Duodenal mucosa (tissue), 2 donors: ENCODE data around the gene FOXO3.
A peak's percentile ranks its signal among the peaks of the same experiment; 100 is the strongest.
"Not testable (repeated sequence)": the region's sequence is repeated elsewhere in the genome, so short reads cannot be mapped to it uniquely, and the experiment has no call there.

Source experiments
- H3K27ac ChIP-seq: one replicate; pipeline ENCODE4 v1.7.0; 2013; ENCODE audit warnings: low read depth, low read length
- H3K27me3 ChIP-seq, 2 donors: one replicate each; pipeline ENCODE4 v1.7.0; 2013; ENCODE audit warnings: low read length in 2 of 2, control low read depth in 1 of 2; ENCODE audit not compliant: insufficient read depth in 2 of 2, control insufficient read depth in 1 of 2
- H3K36me3 ChIP-seq, 2 donors: one replicate each; pipeline ENCODE4 v1.7.0; 2013; ENCODE audit warnings: low read length in 2 of 2, control low read depth in 1 of 2; ENCODE audit not compliant: insufficient read depth in 2 of 2, control insufficient read depth in 1 of 2
- H3K4me1 ChIP-seq, 2 donors: one replicate each; pipeline ENCODE4 v1.7.0; 2013; ENCODE audit warnings: low read length in 2 of 2, control low read depth in 1 of 2; ENCODE audit not compliant: insufficient read depth in 2 of 2, control insufficient read depth in 1 of 2
- H3K4me3 ChIP-seq, 2 donors: one replicate each; pipeline ENCODE4 v1.7.0; 2013; ENCODE audit warnings: low read length in 2 of 2, low read depth in 1 of 2
- H3K9ac ChIP-seq, 2 donors: one replicate each; pipeline ENCODE4 v1.7.0; 2013; ENCODE audit warnings: low read length in 2 of 2, low read depth in 1 of 2
- H3K9me3 ChIP-seq, 2 donors: one replicate each; pipeline ENCODE4 v1.7.0; 2013; ENCODE audit warnings: low read length in 2 of 2, control low read depth in 1 of 2; ENCODE audit not compliant: control insufficient read depth in 1 of 2

FOXO3 gene

DNA sequence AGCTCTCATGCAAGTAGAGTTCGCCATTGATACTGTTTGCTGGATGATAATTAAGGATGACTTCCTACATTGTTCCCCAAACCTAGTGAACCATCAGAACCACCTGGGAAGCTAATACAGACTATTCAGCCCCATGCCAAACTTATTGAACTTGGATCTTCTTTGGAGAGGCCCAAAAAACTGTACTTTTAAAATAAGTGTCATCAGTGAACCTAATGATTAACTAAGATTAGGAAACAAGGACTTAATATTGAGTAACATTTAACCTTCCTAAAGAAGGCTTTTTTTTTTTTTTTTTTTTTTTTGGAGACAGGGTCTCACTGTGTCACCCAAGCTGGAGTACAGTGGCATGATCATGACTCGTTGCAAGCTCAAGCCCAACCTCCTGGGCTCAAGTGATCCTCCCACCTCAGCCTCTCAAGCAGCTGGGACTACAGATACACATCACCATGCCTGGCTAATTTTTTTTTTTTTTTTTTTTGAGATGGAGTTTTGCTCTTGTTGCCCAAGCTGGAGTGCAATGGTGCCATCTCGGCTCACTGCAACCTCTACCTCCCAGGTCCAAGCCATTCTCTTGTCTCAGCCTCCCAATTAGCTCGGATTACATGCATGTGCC is 24.7 kb upstream of the FOXO3 start:
- not testable (repeated sequence) for H3K36me3 ChIP-seq, H3K9me3 ChIP-seq, H3K4me1 ChIP-seq, H3K27ac ChIP-seq, H3K4me3 ChIP-seq, H3K27me3 ChIP-seq, H3K9ac ChIP-seq

DNA sequence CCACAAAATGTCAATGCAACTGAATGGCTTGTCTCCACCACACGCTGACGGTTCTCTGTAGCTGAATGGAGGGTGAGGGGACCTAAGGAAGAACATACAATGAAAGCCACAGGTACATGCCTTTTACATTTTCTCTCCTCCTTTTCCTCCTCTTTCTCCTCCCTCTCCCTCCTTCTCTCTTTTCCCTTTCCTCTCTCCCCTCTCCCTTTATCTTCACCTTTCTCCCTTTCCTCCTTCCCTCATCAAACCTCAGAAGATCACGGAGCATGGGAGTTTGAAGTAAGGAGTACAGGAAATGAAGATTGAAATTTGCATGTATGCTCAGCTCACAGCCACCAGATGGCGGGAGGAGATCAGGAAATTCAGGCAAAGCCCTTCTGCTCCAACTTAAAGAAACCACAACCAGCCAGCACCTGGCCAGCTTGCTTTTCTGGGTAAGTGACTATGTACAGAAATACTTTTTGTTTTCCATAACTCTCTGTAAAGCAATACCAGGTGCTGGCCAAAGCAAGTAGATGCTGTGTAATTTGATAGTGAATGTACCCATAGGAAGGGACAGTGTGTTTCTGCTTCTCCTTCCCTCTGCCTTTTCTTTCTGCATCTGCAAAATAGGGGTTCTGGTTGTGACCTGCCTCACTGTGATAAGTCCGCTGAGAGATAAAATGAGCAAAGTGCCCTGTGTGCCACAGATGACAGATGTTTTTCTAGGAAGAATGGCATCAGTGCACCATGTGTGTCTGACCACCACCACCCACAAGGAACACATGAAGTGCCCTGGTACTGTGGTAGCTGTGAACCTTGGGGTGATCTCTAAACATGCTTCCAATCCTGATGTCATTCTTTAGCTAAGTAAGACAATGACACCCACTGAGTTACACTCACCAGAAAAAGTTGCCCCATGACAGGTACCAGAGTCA is 18.6 kb upstream of the FOXO3 start:
- Histone ChIP-seq H3K9me3 (no peaks in the 10 kb centered on the region), H3K4me3 (peak overlapping the region; percentile 53 to 54), H3K36me3 (no peaks in the 10 kb centered on the region), H3K9ac (peak overlapping the region in 1 of 2 donors; percentile 33), H3K4me1 (peaks cover 8 to 10% of the 10 kb centered on the region in 2 donors), H3K27me3 (no peaks in the 10 kb centered on the region), H3K27ac (no peak overlapping the region)

DNA sequence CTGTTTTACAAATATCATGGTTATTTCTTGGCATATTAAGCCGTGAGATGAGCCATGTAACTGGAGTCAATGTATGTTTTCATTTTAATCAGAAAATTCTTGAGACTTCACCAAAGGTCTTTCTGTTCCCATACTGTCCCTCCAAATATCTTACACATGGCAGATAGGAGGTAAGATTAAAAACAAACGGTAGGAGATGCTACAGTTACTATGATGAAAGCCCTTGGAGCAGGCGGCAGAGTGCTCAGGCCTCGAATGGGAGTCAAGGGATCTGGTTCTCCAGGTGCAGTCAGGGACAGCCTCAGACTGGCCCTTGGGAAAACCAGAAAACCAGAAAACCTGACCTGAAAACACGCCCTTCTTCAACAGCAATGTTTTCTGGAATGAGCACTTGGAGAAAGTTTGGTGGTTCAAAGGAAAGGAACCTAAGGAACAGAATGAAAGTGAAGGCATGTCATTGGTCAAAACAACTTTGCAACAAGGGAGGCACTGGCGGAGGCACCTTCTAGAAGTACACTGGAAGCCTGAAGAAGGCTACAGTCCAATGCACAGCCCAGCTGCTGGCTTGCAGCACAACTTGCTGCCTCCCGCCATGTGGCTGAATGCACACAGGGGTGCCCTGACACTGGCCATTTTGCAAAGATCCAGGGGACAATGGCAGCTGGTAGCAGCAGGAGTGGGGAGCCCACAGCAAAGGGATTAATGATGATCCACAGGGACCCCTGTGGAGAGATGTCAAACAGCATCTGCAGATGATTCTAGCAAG is 17.4 kb upstream of the FOXO3 start:
- Histone ChIP-seq H3K9ac (no peak overlapping the region), H3K9me3 (no peaks in the 10 kb centered on the region), H3K27ac (no peak overlapping the region), H3K27me3 (no peaks in the 10 kb centered on the region), H3K4me1 (peaks cover 8 to 10% of the 10 kb centered on the region in 2 donors), H3K4me3 (no peak overlapping the region), H3K36me3 (no peaks in the 10 kb centered on the region)

DNA sequence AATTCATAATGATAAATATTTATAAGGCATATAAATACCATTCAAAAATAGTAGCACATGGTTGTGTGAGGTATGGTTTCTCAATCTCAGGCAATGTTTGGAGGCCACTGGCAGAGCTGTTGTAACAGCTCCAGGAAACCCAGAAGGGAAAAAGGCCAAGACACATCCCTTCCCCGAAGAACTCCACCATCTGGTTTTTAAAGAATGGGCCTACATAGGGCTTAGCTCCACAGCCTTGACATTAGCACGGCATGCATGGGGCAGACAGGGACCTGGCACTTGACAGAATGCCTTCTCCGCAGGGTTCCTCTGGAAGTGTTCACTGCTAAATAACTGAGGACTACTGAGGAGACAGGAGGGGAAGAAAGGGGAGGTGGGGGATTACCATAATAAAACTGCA is 16.1 kb upstream of the FOXO3 start:
- no peak overlapping the region for H3K4me3 ChIP-seq
- no peaks in the 10 kb centered on the region for H3K36me3 ChIP-seq
- H3K9ac ChIP-seq, result no peak overlapping the region
- peaks cover 8 to 10% of the 10 kb centered on the region in 2 donors for H3K4me1 ChIP-seq
- H3K9me3 ChIP-seq, result no peaks in the 10 kb centered on the region
- no peaks in the 10 kb centered on the region for H3K27me3 ChIP-seq
- H3K27ac ChIP-seq, result no peak overlapping the region

DNA sequence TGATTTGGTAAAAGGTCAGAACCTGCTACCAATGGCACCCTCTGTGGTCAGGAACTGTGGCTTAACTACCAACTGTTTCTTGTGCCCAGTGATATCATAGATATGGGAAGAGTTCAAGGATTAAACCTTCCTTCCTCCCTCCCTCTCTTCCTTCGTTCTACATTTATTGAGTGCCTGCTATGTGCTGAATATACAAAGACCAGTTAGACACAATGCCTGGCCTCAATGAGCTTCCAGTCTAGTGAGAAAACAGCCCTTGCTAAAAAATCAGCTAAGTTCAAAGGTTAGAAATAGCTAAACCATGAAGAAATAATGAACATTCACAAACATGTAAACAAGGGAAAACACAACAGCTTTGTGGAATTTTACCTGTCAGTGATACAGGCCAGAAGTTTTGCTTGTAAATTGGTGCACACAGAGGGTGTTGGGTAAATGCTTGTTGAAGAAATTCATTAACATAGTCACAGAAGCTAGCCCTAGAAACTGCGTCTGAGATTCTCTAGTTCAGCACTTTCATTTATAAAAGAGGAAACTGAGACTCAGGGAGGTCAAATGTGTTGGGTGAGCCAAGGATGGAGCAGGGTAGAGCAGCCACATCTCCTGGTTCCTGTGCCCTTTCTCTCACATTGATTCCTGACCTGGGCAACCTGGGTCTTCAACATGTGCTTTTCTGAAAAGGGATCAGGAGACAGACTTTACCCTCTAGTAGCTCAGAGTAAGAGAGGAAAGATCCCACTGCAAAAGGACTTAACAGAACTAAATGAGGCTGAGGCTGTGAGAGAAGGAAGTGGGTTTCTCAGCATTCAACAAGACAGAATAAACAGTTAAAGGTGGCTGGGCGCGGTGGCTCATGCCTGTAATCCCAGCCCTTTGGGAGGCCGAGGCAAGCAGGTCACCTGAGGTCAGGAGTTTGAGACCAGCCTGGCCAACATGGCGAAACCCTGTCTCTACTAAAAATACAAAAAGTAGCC is 14.4 kb upstream of the FOXO3 start:
- Histone ChIP-seq H3K9ac (no peak overlapping the region), H3K36me3 (no peaks in the 10 kb centered on the region), H3K4me1 (peaks cover 8 to 10% of the 10 kb centered on the region in 2 donors), H3K9me3 (no peaks in the 10 kb centered on the region), H3K4me3 (no peak overlapping the region), H3K27me3 (no peaks in the 10 kb centered on the region), H3K27ac (no peak overlapping the region)

DNA sequence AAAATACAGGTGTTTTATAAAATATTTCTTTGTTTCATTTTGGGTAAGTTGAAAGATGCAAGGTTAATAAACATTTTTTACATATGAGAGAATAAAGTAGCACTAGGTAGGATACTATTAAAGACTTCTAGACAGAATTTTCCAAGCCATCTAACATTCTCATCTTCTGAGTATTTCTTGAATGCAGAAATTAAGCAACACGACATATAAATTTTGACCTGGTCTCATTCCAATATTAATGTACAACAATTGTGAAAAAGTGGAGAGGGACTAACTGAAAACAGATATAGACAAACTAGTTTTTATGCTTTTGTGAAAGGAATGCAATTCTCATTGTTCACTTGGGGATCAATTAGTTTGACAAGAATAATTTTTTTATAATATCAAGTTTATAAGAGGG is 11.5 kb upstream of the FOXO3 start:
- Histone ChIP-seq H3K9me3 (no peaks in the 10 kb centered on the region), H3K36me3 (no peaks in the 10 kb centered on the region), H3K9ac (no peak overlapping the region), H3K4me3 (no peak overlapping the region), H3K27ac (no peak overlapping the region), H3K27me3 (no peaks in the 10 kb centered on the region), H3K4me1 (peaks cover 0 to 6% of the 10 kb centered on the region in 2 donors)

DNA sequence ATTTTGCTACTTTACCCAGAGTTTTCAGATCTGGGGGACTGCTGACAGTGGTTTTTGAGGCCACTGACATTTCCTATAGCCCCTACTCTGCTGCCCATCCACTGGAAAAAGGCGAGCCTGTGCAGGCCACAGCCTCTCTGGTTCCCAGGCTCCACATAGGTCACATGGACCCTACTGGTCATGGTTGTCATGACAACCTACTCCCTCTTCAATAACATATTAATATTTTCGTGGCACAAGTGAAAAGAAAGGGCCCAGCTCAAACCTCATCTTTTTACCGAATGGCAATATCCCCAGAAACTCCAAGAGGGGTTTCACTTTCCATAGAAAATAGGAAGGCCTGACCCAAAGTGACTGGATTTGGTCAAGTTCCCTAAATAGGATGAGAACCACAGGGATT is 11.0 kb upstream of the FOXO3 start:
- H3K4me3 ChIP-seq, result no peak overlapping the region
- no peak overlapping the region for H3K27ac ChIP-seq
- H3K36me3 ChIP-seq, result no peaks in the 10 kb centered on the region
- no peak overlapping the region for H3K9ac ChIP-seq
- H3K4me1 ChIP-seq, result peaks cover 0 to 6% of the 10 kb centered on the region in 2 donors
- H3K27me3 ChIP-seq, result no peaks in the 10 kb centered on the region
- H3K9me3 ChIP-seq, result no peaks in the 10 kb centered on the region

DNA sequence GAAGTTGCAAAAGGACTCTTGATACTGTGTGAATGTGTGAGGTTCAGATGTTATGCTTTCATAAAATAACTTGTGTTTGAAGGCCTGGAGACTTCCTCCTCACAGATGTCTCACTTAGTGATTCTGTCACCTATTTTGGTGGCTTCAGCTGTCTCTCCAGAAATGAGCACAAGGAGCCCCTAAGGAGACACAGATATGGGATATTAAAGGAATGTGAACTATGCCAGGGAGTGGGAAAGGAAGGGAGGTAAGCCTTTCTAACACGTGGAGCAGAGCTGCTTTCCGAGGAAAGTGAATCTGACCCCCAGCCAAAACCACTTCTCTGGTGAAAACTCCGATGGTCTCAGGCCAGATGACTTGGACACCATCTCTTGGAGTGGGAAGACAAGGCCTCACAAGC is 10.5 kb upstream of the FOXO3 start:
- Histone ChIP-seq H3K27me3 (no peaks in the 10 kb centered on the region), H3K36me3 (no peaks in the 10 kb centered on the region), H3K4me3 (peak overlapping the region in 1 of 2 donors; percentile 16), H3K4me1 (peaks cover 0 to 6% of the 10 kb centered on the region in 2 donors), H3K9me3 (no peaks in the 10 kb centered on the region), H3K27ac (no peak overlapping the region), H3K9ac (no peak overlapping the region)

DNA sequence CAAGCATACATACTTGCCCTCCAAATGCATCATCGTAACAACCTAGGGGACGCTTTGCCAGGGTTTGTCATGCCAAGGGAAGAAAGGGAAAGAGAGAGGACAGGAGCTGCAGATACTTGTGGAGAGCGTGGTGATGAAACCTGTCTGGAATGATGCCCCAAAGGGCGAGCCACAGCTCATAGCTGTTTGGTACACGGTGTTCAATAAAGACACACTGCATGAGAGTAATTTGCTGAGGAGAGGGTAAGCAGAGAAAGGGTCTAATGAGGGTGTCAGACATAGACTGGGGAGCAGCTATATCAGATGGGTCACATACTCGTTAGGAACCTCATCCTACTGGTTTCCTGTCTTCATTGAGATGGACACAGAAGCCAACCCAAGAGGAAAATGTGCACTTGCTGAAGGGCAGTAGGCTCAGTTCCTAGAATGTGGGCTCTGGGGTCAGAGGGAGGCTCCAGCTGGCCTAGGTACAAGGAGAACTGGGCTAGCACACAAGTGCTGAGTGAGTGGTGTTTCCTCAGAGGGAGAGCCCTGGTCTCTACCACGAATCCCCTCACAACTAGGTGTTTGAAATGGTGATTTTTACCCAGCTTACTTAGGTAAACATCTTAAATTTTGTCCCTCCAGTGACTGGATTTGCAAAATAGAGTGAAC is 5.2 kb upstream of the FOXO3 start:
- Histone ChIP-seq H3K36me3 (no peaks in the 10 kb centered on the region), H3K9me3 (no peaks in the 10 kb centered on the region), H3K4me3 (no peak overlapping the region), H3K27me3 (no peaks in the 10 kb centered on the region), H3K27ac (no peak overlapping the region), H3K4me1 (peaks cover 6 to 12% of the 10 kb centered on the region in 2 donors), H3K9ac (no peak overlapping the region)
